ENCODE results near the gene SLIT1. TPM values are rescaled to one million over a fixed set of nuclear protein-coding genes. Genes with fewer than 3 reads are reported as not detected.

Gene SLIT1
- total and polyA plus RNA-seq, 2 of the 8 experiments (the other 6 are each of a cell fraction or from before 2014, with no cell fraction given), result 0.70 to 0.88 TPM

Other genes starting within 250 kb of the SLIT1 start
- gene ARHGAP19, start 106.7 kb upstream of the SLIT1 start, total RNA-seq (2021; fragmentation: NEBNext Ultra II Directional; extraction: Animal tissue kit (Norgen Biotek cat#: 25700)), result 32.1 and 33.4 TPM in 2 replicates
- gene ARHGAP19, start 106.7 kb upstream of the SLIT1 start, polyA plus RNA-seq (2011; rRNA removed), result 9.5 and 13.3 TPM in 2 replicates
- 4.8 and 5.2 TPM in 2 replicates for gene FRAT1, start 133.3 kb upstream of the SLIT1 start, total RNA-seq (2021; fragmentation: NEBNext Ultra II Directional; extraction: Animal tissue kit (Norgen Biotek cat#: 25700))
- 1.9 and 3.4 TPM in 2 replicates for gene FRAT1, start 133.3 kb upstream of the SLIT1 start, polyA plus RNA-seq (2011; rRNA removed)
- gene FRAT2, start 148.8 kb upstream of the SLIT1 start, total RNA-seq (2021; fragmentation: NEBNext Ultra II Directional; extraction: Animal tissue kit (Norgen Biotek cat#: 25700)), result 83.0 and 87.7 TPM in 2 replicates
- gene FRAT2, start 148.8 kb upstream of the SLIT1 start, polyA plus RNA-seq (2011; rRNA removed), result 47.4 and 58.4 TPM in 2 replicates
- 65.8 and 71.9 TPM in 2 replicates for gene RRP12, start 215.4 kb upstream of the SLIT1 start, total RNA-seq (2021; fragmentation: NEBNext Ultra II Directional; extraction: Animal tissue kit (Norgen Biotek cat#: 25700))
- 21.0 and 33.1 TPM in 2 replicates for gene RRP12, start 215.4 kb upstream of the SLIT1 start, polyA plus RNA-seq (2011; rRNA removed)
- 799 and 819 TPM in 2 replicates for gene PGAM1, start 240.2 kb upstream of the SLIT1 start, total RNA-seq (2021; fragmentation: NEBNext Ultra II Directional; extraction: Animal tissue kit (Norgen Biotek cat#: 25700))
- gene PGAM1, start 240.2 kb upstream of the SLIT1 start, polyA plus RNA-seq (2011; rRNA removed), result 791 and 833 TPM in 2 replicates

All from H1 (cell line).